Measurements from ENCODE around the gene FARP1.

Gene FARP1

DNA sequence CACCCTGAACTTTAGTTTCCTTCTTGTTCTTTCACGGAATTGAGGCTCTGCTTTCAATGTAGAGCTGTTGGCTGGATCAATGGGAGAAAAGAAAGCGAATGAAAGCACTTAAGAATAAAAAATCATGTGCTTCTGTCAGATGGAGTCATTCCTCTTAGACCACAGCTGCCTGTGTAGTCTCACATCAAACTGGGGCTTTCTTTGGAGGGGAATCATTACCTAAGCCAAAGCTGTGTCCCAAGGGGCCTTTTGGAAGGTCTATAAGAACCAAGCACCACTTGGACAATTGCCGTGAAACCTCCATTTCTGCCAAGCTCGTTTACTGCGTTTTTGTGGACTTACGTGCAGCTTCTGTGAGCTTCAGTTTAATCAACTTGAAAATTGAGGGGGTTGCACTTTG is 78.3 kb downstream of the FARP1 start:
- TF ChIP-seq, protein P1, sequence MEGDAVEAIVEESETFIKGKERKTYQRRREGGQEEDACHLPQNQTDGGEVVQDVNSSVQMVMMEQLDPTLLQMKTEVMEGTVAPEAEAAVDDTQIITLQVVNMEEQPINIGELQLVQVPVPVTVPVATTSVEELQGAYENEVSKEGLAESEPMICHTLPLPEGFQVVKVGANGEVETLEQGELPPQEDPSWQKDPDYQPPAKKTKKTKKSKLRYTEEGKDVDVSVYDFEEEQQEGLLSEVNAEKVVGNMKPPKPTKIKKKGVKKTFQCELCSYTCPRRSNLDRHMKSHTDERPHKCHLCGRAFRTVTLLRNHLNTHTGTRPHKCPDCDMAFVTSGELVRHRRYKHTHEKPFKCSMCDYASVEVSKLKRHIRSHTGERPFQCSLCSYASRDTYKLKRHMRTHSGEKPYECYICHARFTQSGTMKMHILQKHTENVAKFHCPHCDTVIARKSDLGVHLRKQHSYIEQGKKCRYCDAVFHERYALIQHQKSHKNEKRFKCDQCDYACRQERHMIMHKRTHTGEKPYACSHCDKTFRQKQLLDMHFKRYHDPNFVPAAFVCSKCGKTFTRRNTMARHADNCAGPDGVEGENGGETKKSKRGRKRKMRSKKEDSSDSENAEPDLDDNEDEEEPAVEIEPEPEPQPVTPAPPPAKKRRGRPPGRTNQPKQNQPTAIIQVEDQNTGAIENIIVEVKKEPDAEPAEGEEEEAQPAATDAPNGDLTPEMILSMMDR (IDR thresholded peaks at IDR 0.05; ENCODE audit: low read depth, low read length): no peak

DNA sequence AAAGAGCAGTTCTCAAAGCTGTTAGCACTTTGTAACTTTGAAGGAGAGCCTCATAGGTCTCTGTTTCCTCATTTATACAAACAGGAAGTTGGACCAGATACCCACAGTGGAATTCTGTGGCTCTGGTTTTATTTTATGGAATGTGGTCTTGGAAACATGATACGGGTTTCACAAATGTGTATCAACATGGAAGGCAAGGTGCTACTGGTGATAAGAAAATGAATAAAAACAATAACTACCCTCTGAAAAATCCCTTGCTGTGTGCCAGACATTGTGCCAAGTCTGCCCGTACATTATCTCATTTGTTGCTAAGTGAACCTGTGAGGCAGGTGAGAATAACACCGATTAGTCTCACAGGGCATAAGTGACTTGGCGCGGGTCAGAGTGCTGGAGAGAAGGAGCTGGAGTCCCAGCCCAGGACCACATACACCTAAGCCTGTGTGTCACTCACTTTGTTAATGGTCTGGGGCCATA is 79.2 kb downstream of the FARP1 start:
- TF ChIP-seq, protein P1 (IDR thresholded peaks at IDR 0.05; ENCODE audit: low read depth, low read length): no peak
- no peak overlapping the region for H3K4me3 ChIP-seq (ENCODE audit: low read depth, low read length)

More for the DNA sequence above, 78.3 kb downstream of the FARP1 start:
- no peak overlapping the region for H3K4me3 ChIP-seq (ENCODE audit: low read depth, low read length)

DNA sequence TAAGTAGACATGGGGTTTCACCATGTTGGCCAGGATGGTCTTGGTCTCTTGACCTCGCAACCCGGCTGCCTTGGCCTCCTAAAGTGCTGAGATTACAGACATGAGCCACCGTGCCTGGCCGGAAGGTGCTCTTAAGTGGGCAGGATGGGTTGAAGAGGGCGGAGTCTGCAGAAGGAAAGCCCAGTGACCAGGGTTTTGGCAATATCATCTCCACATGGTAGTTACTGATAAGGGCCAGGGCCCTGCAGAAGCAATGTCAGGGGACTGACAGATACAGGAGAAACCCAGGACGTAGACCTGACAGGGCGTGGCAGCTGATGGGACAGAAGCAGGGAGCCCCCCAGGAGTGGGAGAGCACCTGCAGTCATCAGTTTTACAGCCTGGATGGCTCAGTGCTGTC is 79.9 kb downstream of the FARP1 start:
- no peak overlapping the region for H3K4me3 ChIP-seq (ENCODE audit: low read depth, low read length)
- TF ChIP-seq, protein P1 (IDR thresholded peaks at IDR 0.05; ENCODE audit: low read depth, low read length): no peak

DNA sequence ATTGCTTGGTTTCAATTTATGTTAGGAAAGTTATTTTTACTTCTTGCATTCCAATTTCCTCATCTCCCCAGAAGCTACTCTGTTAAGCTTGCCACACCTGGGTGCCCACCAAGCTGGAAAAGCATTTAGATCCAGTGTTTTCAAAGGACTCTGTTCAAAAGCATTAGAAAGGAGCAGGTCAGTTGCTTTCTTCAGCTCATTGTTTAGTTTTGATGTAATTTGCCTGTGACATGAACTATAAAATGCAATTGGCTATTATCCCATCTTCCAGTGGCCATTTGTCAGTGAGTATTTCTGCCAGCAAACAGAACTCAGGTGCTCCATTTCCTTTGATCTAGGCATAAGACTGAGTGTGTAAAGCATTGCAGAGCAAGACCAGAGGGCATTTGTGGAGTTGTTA is 80.8 kb downstream of the FARP1 start:
- H3K4me3 ChIP-seq (ENCODE audit: low read depth, low read length): no peak overlapping the region
- TF ChIP-seq, protein P1 (IDR thresholded peaks at IDR 0.05; ENCODE audit: low read depth, low read length): no peak

DNA sequence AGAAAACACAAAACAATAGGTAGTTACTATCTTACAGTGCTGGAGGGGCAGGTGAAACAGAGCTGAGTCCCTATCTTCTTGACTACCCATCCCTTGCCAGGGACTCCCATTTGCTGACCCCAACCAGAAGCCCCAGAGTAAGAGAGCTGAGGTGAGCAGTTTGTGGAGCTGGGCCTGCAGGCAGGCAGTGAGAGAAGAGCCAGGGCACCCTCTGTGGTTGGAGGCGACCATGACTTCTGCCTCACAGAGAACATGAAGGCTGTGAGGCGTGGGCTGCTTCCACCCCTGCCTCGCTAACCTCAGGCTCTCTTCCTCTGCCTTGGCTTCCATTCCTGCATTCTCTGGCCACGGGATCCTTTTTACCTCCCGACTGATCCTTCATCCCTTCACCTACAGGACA is 81.7 kb downstream of the FARP1 start:
- H3K4me3 ChIP-seq (ENCODE audit: low read depth, low read length): no peak overlapping the region
- TF ChIP-seq, protein P1 (IDR thresholded peaks at IDR 0.05; ENCODE audit: low read depth, low read length): no peak

DNA sequence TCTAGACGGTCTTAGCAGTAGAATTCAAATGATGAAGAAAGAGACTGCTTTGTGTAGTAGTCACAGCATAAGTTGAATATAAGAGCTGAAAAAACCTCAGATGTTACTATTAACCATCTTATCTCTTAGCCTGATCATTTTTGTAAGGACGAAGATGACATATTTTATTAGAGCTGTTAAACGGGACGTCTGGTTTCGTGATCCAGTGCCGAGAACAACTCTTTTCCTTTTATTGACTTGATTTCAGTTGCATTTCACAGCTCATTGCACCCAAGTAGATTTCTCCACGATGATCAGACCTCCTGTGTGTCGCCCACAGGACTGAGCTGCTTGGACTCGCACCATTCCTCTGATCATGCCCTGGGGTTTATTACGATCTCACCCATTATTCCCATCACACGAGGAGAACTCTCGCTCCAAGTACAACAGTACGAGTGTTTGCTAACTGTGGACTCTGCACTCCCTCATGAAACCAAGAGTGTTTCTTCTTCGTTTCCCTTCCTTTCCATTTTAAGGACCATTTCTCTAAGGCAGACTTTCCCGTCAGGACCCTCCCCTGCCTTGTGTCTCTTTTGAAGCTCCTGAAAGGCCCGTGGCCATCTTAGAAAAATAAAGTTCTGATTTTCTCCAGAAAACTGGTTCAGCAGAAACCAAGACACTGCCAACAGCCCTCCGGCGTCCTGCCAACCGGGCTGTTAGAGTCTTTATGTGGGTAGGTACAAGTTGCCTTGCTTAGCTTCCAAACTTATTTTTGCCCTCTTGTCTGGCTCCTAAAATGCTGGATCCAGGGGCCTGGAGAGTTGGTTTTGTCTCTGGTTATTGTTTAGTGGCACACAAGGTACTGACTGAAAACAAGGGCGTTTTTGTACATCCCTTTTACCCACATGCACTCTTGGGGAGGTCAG is 82.4 kb downstream of the FARP1 start:
- no peak overlapping the region for H3K4me3 ChIP-seq (ENCODE audit: low read depth, low read length)
- TF ChIP-seq, protein P1 (IDR thresholded peaks at IDR 0.05; ENCODE audit: low read depth, low read length): no peak

DNA sequence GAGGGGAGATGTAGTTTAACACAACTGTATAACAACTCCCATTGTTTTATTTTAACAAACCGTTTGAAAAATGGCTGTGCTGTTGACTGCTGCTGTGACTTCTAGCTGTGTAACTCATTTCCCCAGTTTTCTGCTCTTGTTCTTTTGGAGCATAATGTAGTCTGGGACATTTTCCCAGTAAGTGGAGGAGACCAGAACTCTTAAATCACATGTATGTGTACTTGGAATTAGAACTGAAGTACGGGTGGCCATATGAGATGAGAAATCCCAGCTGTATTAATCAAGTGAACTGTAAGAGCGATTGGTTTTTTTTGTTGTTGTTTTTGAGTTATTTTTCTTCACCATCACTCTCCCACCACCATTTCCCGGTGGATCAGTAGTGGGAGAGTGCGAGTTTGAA is 83.6 kb downstream of the FARP1 start:
- TF ChIP-seq, protein P1 (IDR thresholded peaks at IDR 0.05; ENCODE audit: low read depth, low read length): no peak
- no peak overlapping the region for H3K4me3 ChIP-seq (ENCODE audit: low read depth, low read length)
